Stimulated activated CD4-positive, alpha-beta T cell treated with anti-CD3 and anti-CD28 coated beads, TNF-alpha, amount 100 ng/mL, for 48 hours (primary cell): Measurements from ENCODE around the gene MYOCOS.
"Not testable (repeated sequence)": the region's sequence is repeated elsewhere in the genome, so short reads cannot be mapped to it uniquely, and the experiment has no call there.

Experiments
- DNase-seq, 3 donors: peaks; one replicate each; pipeline ENCODE4 v3.0.0-alpha.2; 2020; ENCODE audit warnings: low read depth in 3 of 3

MYOCOS gene

DNA sequence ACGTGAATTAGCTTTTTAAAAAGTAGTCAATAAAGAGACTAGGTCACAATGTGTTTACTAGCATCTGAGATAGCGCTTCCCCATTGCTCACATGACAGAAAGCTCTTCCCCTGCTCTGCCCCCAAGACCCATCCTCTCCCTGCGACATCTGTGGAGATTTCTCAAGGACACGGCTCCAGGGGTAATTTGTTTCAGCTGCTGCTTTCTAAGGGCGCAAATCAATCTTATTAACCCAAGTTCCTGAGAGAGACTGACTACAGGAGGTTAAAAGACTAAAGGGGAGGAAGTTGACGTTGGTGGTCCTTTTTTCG, at the start of gene MYOCOS:
TSS of gene MYOCOS (plus strand) at position 92 of the 311 bp plus-strand sequence. CDS start 1,641 bp downstream, outside the sequence.
- no peak for DNase-seq

DNA sequence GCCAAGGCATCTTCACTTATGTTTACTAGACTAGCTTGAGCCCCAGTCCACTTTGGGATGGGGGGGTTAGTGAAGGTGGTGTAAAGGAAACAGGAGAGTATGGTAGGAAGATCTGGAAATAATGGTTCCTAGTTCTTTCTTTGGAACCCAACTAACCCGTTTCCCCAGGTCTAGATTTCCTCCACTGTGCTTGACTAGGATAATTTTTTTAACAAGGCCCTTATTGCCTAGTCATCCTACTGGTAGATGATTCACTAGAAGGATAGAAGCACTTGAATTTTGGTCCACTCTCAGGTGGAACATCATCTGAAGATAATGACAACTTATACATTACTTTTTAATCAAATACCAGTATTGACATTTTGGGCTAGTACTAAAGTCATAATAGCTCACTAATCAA, 45.9 kb upstream of the MYOCOS start:
- no peak for DNase-seq

GRCh38 chr1:171581226-171581625, 40.8 kb upstream of the MYOCOS start:
- no peak for DNase-seq

GRCh38 chr1:171581766-171582165, 40.3 kb upstream of the MYOCOS start:
- DNase-seq, result no peak

GRCh38 chr1:171582589-171582988, 39.5 kb upstream of the MYOCOS start:
- DNase-seq, result no peak

GRCh38 chr1:171583591-171584201, 38.3 kb upstream of the MYOCOS start:
- DNase-seq, result no peak

DNA sequence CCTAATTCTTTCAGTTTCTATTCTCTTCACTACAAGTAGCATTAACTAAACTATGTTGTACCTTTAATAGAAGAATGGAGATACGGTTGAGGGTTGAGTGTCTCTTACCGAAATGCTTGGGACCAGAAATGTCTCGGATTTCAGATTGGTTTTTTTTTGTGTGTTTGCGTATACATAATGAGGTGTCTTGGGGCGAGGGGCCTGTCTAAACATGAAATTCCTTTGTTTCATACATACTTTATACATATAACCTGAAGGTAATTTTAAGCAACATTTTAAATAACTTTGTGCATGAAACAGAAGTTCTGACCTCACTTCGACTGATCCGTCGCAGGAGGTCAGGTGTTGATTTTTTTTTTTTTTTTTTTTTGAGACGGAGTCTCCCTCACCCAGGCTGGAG, 36.3 kb upstream of the MYOCOS start:
- DNase-seq, result no peak

- DNase-seq, result no peak
Measured at GRCh38 chr1:171588230-171588629, 33.8 kb upstream of the MYOCOS start.

DNA sequence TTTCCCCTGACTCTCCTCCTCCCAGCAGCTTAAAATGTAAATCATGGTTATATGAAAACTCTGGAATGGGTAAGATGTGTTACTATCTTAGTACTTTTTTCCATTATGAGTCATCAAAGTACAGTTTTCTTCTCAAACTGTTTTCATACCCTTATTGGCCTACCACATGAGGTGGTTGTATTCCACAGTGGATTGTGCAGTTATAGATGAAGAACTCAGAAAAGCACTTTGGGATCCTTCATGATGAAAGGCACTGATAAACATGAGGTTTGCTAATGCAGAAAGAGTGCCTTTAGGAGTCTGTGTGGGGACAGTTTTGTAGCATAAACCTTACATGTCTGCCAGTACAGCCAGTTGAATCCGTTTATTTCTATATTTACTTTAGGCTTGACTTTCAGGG, 32.0 kb upstream of the MYOCOS start:
- no peak for DNase-seq

DNA sequence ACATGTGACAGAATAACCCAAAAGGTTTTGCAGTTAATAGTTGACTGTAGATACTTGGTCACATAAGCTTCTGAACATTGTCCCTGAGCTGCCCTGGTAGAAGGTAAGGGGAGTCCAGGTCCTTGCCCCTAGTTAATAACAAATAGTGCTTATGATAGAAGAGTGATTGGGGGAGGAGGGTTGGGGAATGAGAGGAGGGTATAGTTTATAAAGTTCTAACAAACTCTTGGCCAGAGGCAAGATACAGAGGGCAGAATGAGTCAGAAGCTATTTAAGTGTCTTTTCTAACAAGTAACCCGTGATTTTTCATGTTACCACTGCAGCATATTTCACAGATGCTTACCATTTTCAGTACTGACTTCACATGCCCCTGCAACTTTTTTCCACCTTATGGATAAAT, 26.7 kb upstream of the MYOCOS start:
- no peak for DNase-seq

DNA sequence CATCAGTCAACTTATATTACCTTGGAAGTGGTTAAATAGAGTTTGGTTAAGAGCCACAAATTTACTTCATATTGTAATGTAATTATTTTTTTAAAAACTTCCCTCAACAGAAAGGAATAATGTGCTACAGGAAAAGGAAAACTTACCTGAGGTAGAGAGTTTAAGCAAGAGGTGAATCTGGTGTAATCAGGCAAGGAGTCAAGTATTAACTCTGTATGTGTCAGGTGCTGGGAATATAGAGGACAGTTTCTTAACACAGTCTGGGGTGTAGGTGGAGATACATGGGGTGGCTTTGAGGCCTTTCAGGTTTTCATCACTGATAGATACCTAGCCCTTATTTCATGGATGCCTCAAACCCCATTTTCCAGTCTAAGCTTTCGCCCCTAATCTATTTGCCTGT, 25.9 kb upstream of the MYOCOS start:
- no peak for DNase-seq

GRCh38 chr1:171596705-171597104, 25.3 kb upstream of the MYOCOS start:
- no peak for DNase-seq

GRCh38 chr1:171597203-171597602, 24.8 kb upstream of the MYOCOS start:
- no peak for DNase-seq

DNA sequence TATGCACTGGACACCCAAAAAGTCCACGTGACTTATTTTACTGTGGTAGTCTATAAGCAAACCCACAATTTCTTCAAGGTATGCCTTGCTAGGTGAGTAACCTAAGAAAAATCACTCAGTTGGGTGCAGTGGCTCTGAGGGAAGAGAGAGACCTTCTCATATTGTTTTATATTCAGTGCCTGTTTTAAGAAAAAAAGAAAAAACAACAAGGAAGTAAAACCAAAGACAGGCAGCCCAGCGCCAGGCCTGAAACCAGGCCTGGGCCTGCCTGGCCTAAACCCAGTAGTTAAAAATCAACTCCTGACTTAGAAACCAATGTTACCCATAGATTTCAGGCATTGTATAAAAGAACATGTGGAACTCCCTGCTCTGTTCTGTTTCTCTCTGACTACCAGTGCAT, 21.7 kb upstream of the MYOCOS start:
- not testable (repeated sequence) for DNase-seq

DNA sequence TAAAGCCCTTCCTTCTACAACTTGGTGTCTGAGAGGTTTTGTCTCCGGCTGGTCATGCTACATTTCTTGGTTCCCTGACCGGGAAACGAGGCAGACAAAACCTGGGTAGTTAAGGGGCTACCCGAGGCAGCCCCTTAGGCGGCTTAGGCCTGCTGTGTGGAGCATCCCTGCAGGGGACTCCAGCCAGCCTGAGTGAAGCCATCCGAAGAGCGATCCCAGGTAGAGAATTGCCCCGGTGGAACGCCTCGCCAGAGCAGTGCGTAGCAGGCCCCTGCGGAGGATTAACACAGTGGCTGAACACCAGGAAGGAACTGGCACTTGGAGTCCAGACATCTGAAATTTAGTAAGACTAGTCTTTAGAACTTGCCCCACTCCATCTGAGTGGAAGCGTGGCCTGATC, 21.2 kb upstream of the MYOCOS start:
- DNase-seq, result no peak

GRCh38 chr1:171603042-171603441, 19.0 kb upstream of the MYOCOS start:
- not testable (repeated sequence) for DNase-seq

DNA sequence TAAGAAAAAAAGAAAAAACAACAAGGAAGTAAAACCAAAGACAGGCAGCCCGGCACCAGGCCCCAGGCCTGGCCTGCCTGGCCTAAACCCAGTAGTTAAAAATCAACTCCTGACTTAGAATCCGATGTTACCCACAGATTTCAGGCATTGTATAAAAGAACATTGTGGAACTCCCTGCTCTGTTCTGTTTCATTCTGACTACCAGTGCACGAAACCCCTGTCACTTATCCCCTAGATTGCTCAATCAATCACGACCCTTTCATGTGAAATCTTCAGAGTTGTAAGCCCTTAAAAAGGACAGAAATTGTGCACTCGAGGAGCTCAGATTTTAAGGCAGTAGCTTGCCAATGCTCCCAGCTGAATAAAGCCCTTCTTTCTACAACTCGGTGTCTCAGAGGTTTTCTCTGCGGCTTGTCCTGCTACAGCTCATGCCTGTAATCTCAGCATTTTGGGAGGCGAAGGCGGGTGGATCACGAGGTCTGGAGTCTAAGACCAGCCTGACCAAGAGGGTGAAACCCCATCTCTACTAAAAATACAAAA, 15.6 kb upstream of the MYOCOS start:
- DNase-seq, result no peak

DNA sequence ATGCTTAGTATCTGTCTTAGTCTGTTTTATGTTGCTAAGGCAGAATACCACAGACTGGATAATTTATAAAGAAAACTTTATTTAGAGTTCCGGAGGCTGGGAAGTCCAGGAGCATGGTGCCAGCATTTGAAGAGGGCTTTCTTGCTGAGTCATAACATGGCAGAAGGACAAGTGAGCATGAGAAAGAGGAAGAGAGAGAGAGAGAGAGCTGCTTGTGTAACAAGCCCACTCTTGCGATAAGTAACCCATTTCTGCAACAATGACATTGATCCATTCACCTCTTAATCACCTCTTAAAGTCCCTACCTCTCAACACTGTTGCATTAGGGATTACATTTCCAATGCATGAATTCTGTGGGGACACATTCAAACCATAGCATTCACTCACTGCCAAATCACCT, 11.7 kb upstream of the MYOCOS start:
- no peak for DNase-seq

DNA sequence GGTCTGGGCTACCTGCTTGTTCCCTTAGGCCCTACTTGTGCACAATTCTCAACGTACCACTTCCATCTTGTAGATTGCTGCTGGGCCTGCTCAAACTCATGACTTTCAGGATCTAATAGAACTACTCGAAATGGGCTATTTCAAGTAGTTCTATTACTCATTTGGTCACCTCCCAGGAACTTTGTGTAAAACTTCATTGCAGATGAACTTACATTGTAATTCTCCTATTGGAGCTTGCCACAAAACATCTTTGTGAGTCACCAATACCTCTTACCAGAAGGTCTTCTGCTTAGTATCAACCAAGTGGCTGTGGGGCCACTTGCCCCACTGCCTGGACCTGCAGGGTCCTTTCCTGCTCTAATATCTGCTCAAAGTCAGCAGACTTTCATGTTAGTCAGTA, 10.7 kb upstream of the MYOCOS start:
- DNase-seq, result no peak

DNA sequence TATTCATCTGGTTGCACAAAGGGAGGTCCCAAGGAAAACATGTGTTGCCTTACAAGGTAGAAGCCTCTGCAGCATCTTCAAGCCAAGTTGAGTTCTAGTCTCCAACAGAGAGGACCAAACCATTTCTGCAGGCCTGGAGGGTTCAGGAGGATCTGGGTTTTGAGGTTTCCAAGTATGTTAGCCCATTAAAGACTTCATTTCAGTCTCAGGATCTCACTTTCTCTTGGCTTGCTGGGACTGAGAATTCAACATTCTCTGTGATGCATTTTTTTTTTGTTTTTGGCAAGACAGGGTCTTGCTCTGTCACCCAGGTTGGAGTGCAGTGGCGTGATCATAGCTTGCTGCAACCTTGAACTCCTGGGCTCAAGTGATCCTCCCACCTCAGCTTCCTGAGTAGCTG, 8.8 kb upstream of the MYOCOS start:
- no peak for DNase-seq

- DNase-seq, result not testable (repeated sequence)
Measured at GRCh38 chr1:171615122-171615906, 6.7 kb upstream of the MYOCOS start.

DNA sequence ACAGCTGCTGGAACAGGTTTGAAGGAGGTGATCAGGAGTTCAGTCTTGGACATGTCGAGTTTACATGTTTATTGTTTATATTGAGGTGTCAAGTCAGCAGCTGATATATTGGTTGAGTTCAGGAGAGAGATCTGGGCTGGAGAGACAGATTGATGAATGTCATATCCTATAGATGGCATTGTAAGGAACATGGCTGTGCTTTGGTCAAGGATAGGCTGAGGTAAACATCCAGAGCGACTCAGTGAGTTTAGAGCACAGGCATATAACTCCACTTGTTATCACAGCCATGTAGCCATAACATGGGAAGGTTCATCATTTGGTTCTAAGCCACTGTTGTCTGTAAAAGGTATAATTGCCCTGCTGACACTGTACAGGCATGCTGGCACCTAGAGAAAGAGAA, 5.5 kb upstream of the MYOCOS start:
- DNase-seq, result no peak

DNA sequence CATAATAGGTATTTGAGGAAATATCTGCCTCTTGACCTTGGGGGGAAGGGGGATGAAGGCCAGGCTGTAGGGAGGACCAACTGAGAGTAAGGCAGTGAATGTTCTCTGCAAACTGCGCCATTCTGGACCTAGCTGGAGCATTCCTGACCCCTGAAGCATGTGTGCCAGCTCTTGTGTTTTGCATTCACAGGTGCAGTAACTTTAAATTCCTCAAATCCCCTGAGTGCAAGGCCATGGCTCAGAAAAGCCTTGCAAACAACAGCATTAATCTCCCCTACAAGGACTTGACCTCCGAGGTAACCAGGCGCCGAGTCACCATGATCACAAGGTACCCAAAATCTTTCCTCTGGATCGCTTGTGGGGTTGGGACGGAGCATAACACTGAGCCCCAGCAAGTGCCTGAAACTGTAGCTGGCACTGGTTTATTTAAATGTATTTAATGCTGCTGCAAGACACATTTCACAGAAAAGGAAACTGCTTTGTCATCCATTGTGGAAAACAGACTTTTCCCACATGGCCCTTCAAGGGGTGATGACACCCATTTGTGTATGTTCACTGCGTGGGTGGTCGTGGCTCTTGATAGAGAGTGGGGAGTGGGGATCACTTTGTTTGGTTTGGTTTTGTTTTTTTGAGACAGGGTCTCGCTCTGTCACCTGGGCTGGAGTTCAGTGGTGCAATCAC, 1.7 kb downstream of the MYOCOS start:
- no peak for DNase-seq
